NT2/D1 (cell line): Measurements from ENCODE around the gene ANKRD50.

Source experiments
- YY1 ChIP-seq: IDR thresholded peaks from 2 replicates; pipeline ENCODE4 v1.6.1; 2011; ENCODE audit not compliant: insufficient read length, insufficient read depth
- ZNF274 ChIP-seq: IDR thresholded peaks from 2 replicates; pipeline ENCODE4 v1.6.1; 2011; ENCODE audit warnings: mild to moderate bottlenecking, low read depth, low read length

DNA sequence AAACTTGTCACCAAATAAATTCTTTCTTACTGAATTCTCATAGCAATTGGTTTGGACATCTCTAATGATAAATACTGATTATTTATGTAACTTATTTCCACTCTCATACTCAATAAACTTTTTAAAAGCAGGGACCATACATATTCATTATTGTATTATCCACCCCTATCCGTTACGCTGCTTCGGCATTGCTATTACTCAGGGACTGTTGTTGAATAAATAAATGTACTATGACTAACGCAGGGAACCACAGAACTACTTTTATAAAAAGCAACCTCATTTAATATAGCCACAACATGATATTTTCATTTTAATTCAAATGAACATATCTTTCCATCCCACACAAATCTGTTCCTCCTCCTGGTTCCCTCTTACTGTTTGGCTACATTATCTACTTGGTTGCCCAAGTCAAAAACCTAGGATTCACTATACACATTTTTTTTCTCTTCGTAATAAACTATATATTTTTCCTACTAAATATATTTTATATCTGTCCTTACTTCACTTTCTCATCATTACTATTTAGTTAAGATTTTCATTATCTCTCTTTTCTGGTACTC lies 14.9 kb upstream of the ANKRD50 start:
- TF ChIP-seq YY1 (no peak), ZNF274 (no peak)
